Cardiac muscle cell (in vitro differentiated cells and primary cell): ENCODE measurements around the gene AMOTL2. TPM values are rescaled to one million over a fixed set of nuclear protein-coding genes. Genes with fewer than 3 reads are reported as not detected.

ENCODE experiments used
- DNase-seq, 2 donors: peaks; one replicate each; pipeline versions ENCODE4 v3.0.0 to v3.0.0-alpha.2; 2010 to 2017; ENCODE audit warnings: low read depth in 1 of 2, low spot score in 1 of 2
- H3K27ac ChIP-seq: fragments of 200-600 bp; sonication (generic); 2 replicates; pipeline ENCODE4 v1.5.1; 2016
- H3K27me3 ChIP-seq: fragments of 200-600 bp; sonication (generic); 2 replicates; pipeline ENCODE4 v1.6.0; 2016; ENCODE audit warnings: control low read depth
- H3K36me3 ChIP-seq: fragments of 200-600 bp; sonication (generic); 2 replicates; pipeline ENCODE4 v1.5.1; 2016; ENCODE audit warnings: control low read depth
- H3K4me1 ChIP-seq: fragments of 200-600 bp; sonication (generic); 2 replicates; pipeline ENCODE4 v1.8.1; 2017; ENCODE audit warnings: low read depth, mild to moderate bottlenecking, mixed run types
- H3K4me3 ChIP-seq: fragments of 200-600 bp; sonication (generic); 2 replicates; pipeline ENCODE4 v1.5.1; 2016; ENCODE audit warnings: mild to moderate bottlenecking
- H3K9me3 ChIP-seq: fragments of 200-600 bp; sonication (generic); 2 replicates; pipeline ENCODE4 v1.5.1; 2017; ENCODE audit warnings: low read depth, mild to moderate bottlenecking, control low read depth
- CTCF ChIP-seq: IDR thresholded peaks from 2 replicates; pipeline ENCODE4 v1.5.1; 2012; ENCODE audit warnings: low read depth, mild to moderate bottlenecking, low read length
- polyA plus RNA-seq: library from polyadenylated mRNA; unstranded; fragments of >200 nt; fragmentation: Nextera tagmentation; extraction: Ambion mirVana; gene quantifications from 2 replicates; pipeline ENCODE4 v1.2.1, GENCODE V29; 2016
- total RNA-seq: library from RNA; depleted of rRNA; stranded (reverse); fragments of >200 nt; gene quantifications from 2 replicates; pipeline ENCODE4 v1.2.3, GENCODE V29; 2016

Gene AMOTL2
- total and polyA plus RNA-seq, 2 experiments from 2014 or later, result 32.1 to 103 TPM

- Histone ChIP-seq H3K9me3 (no peaks in the 10 kb centered on the region), H3K27ac (peak overlapping the region; percentile 99), H3K27me3 (no peaks in the 10 kb centered on the region), H3K36me3 (peaks cover 47% of the 10 kb centered on the region), H3K4me3 (no peak overlapping the region), H3K4me1 (peaks cover 21% of the 10 kb centered on the region)
- no peak for TF ChIP-seq CTCF
- no peak for DNase-seq
These were observed 17.7 kb downstream of the AMOTL2 start for GRCh38 chr3:134356411-134357040.

GRCh38 chr3:134355416-134355815 lies 18.8 kb downstream of the AMOTL2 start:
- peaks cover 36% of the 10 kb centered on the region for H3K36me3 ChIP-seq
- no peaks in the 10 kb centered on the region for H3K9me3 ChIP-seq
- TF ChIP-seq CTCF, result no peak
- peaks cover 21% of the 10 kb centered on the region for H3K4me1 ChIP-seq
- no peak overlapping the region for H3K4me3 ChIP-seq
- H3K27ac ChIP-seq, result no peak overlapping the region
- DNase-seq, result no peak
- no peaks in the 10 kb centered on the region for H3K27me3 ChIP-seq

- DNase-seq, result no peak
These were observed 19.5 kb downstream of the AMOTL2 start for GRCh38 chr3:134354612-134355251.

DNA sequence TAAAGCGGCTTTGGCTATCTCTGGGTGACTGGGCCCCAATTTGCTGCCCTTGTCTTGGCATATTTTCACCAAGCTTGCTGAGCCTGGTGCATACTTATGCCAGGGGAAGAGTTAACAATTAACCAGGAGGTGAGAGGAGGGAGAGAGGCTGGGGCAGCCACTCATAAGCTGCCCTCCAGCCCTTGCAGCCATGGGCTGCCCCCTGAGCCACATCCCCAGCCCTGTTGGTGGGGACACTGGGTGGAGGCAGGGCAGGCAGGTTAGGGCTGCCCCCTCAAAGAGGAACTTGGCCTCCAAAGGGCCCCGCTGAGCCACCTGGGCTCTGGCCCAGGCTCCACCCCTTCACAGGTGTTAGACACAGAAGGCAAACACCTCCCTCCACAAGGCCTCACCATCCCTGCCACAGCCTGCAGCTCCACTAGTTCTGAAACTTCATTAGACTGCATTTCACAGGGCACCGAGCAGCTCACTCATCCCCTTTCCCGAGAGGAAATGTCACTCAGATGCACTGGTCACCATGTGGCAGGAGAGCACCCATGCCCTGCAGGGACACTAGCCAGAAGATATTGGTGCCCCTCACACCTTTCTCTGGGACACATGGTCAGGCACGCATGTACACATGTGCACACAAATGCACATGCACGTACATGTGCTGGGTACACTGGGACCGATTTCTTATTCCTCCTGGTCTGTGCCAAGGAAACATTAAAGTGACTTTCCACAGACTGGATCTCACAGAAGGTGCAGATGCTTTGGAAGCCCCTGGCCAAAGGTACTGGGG lies 20.2 kb downstream of the AMOTL2 start:
- DNase-seq, result no peak
- no peak overlapping the region for H3K4me3 ChIP-seq
- TF ChIP-seq CTCF, result no peak
- no peaks in the 10 kb centered on the region for H3K27me3 ChIP-seq
- peak overlapping the region; percentile 43 for H3K27ac ChIP-seq
- H3K9me3 ChIP-seq, result no peaks in the 10 kb centered on the region
- peaks cover 26% of the 10 kb centered on the region for H3K36me3 ChIP-seq
- H3K4me1 ChIP-seq, result peaks cover 20% of the 10 kb centered on the region

More at GRCh38 chr3:134354612-134355251, 19.5 kb downstream of the AMOTL2 start:
- Histone ChIP-seq H3K27ac (peak overlapping the region; percentile 43), H3K36me3 (peaks cover 29% of the 10 kb centered on the region), H3K4me3 (no peak overlapping the region), H3K9me3 (no peaks in the 10 kb centered on the region), H3K27me3 (no peaks in the 10 kb centered on the region), H3K4me1 (peaks cover 21% of the 10 kb centered on the region)
- no peak for TF ChIP-seq CTCF

GRCh38 chr3:134353171-134353825 lies 20.9 kb downstream of the AMOTL2 start:
- Histone ChIP-seq H3K4me3 (no peak overlapping the region), H3K36me3 (peaks cover 19% of the 10 kb centered on the region), H3K27me3 (no peaks in the 10 kb centered on the region), H3K27ac (peak overlapping the region; percentile 43), H3K9me3 (no peaks in the 10 kb centered on the region), H3K4me1 (peaks cover 13% of the 10 kb centered on the region)
- DNase-seq, result no peak
- TF ChIP-seq CTCF, result no peak
